Glutamatergic neuron (in vitro differentiated cells): Measurements from ENCODE around the gene SHANK2. TPM values are rescaled to one million over a fixed set of nuclear protein-coding genes. Genes with fewer than 3 reads are reported as not detected.

Source experiments
- DNase-seq: peaks from one replicate; pipeline ENCODE4 v3.0.0; 2022
- H3K27ac Mint-ChIP-seq: one replicate; pipeline ENCODE4 v1.8.0; 2020; ENCODE audit warnings: mild to moderate bottlenecking, mixed read lengths, inconsistent platforms; ENCODE audit not compliant: unreplicated experiment
- H3K27me3 Mint-ChIP-seq: one replicate; pipeline ENCODE4 v1.8.0; 2020; ENCODE audit warnings: mild to moderate bottlenecking, moderate library complexity, mixed read lengths, inconsistent platforms; ENCODE audit not compliant: unreplicated experiment
- H3K36me3 Mint-ChIP-seq: one replicate; pipeline ENCODE4 v1.8.0; 2020; ENCODE audit warnings: mild to moderate bottlenecking, mixed read lengths, inconsistent platforms; ENCODE audit not compliant: unreplicated experiment
- H3K4me1 Mint-ChIP-seq: one replicate; pipeline ENCODE4 v1.8.0; 2020; ENCODE audit warnings: mild to moderate bottlenecking, low read depth, mixed read lengths, inconsistent platforms; ENCODE audit not compliant: unreplicated experiment
- H3K4me3 Mint-ChIP-seq: one replicate; pipeline ENCODE4 v1.8.0; 2020; ENCODE audit warnings: mild to moderate bottlenecking, mixed read lengths, inconsistent platforms; ENCODE audit not compliant: unreplicated experiment
- H3K9me3 Mint-ChIP-seq: one replicate; pipeline ENCODE4 v1.8.0; 2020; ENCODE audit warnings: mild to moderate bottlenecking, moderate library complexity, mixed read lengths, inconsistent platforms; ENCODE audit not compliant: unreplicated experiment
- CTCF ChIP-seq: fragments of 200-600 bp; sonication (generic); IDR thresholded peaks from one replicate; pipeline ENCODE4 v1.5.0; 2021; ENCODE audit not compliant: partially characterized antibody, unreplicated experiment
- total RNA-seq: library from RNA; stranded (reverse); fragmentation: NEBNext Ultra II Directional; extraction: Animal tissue kit (Norgen Biotek cat#: 25700); gene quantifications from one replicate; pipeline ENCODE4 v1.2.1, GENCODE V29; 2021; ENCODE audit not compliant: unreplicated experiment

Gene SHANK2
- total RNA-seq, 1 donor from 2014 or later = 23.0 TPM

- peak overlapping the region; percentile 46 for H3K4me3 Mint-ChIP-seq
- peaks cover 12% of the 10 kb centered on the region for H3K27me3 Mint-ChIP-seq
- H3K4me1 Mint-ChIP-seq = peaks cover 7% of the 10 kb centered on the region
- H3K27ac Mint-ChIP-seq = no peak overlapping the region
- no peaks in the 10 kb centered on the region for H3K36me3 Mint-ChIP-seq
- no peak for DNase-seq
- TF ChIP-seq CTCF = no peak
- peaks cover 6% of the 10 kb centered on the region for H3K9me3 Mint-ChIP-seq
Measured at GRCh38 chr11:71252770-71253730, 673 bp upstream of the SHANK2 start.

GRCh38 chr11:71251761-71252268 lies 562 bp downstream of the SHANK2 start:
- DNase-seq = peak; percentile 84
- Mint-ChIP-seq H3K36me3 (no peaks in the 10 kb centered on the region), H3K9me3 (peaks cover 6% of the 10 kb centered on the region), H3K4me3 (peak overlapping the region; percentile 77), H3K27ac (no peak overlapping the region), H3K27me3 (peaks cover 13% of the 10 kb centered on the region), H3K4me1 (peaks cover 18% of the 10 kb centered on the region)
- TF ChIP-seq CTCF = peak; percentile 65

- Mint-ChIP-seq H3K36me3 (no peaks in the 10 kb centered on the region), H3K27ac (no peak overlapping the region), H3K9me3 (peaks cover 6% of the 10 kb centered on the region), H3K4me3 (peak overlapping the region; percentile 81), H3K27me3 (peaks cover 13% of the 10 kb centered on the region), H3K4me1 (peaks cover 21% of the 10 kb centered on the region)
- TF ChIP-seq CTCF = no peak
- DNase-seq = no peak
Measured at GRCh38 chr11:71251151-71251721, 1.1 kb downstream of the SHANK2 start.

GRCh38 chr11:71250523-71251150 lies 1.7 kb downstream of the SHANK2 start:
- Mint-ChIP-seq H3K4me3 (peak overlapping the region; percentile 81), H3K4me1 (peaks cover 21% of the 10 kb centered on the region), H3K27me3 (peaks cover 13% of the 10 kb centered on the region), H3K36me3 (no peaks in the 10 kb centered on the region), H3K9me3 (peaks cover 6% of the 10 kb centered on the region), H3K27ac (no peak overlapping the region)
- no peak for DNase-seq
- TF ChIP-seq CTCF = no peak
